ENCODE results near the gene RPUSD4. TPM values are rescaled to one million over a fixed set of nuclear protein-coding genes. Genes with fewer than 3 reads are reported as not detected.
"Not testable (repeated sequence)": the region's sequence is repeated elsewhere in the genome, so short reads cannot be mapped to it uniquely, and the experiment has no call there.

The RPUSD4 gene
- 58.2 TPM for total RNA-seq

GRCh38 chr11:126211236-126212088, at the start of gene RPUSD4, which contains the start of gene FAM118B:
Gene RPUSD4, minus strand, starts transcription at chr11:126211650. Its CDS starts 12 bp downstream, at chr11:126211638.
Gene FAM118B, plus strand, starts transcription at chr11:126211782. Its CDS starts 23,220 bp downstream, at chr11:126235002.
- DNase-seq = peak; percentile 99

GRCh38 chr11:126257764-126258163, 46.3 kb upstream of the RPUSD4 start:
- DNase-seq = no peak

- DNase-seq = no peak
These were observed 45.7 kb upstream of the RPUSD4 start for GRCh38 chr11:126257144-126257543.

- no peak for DNase-seq
These were observed 44.8 kb upstream of the RPUSD4 start for GRCh38 chr11:126256216-126256615.

- not testable (repeated sequence) for DNase-seq
These were observed 44.1 kb upstream of the RPUSD4 start for GRCh38 chr11:126255507-126255906.

GRCh38 chr11:126254819-126255218, 43.4 kb upstream of the RPUSD4 start:
- DNase-seq = no peak

- DNase-seq = no peak
These were observed 41.8 kb upstream of the RPUSD4 start for GRCh38 chr11:126253265-126253664.

- DNase-seq = no peak
These were observed 35.2 kb upstream of the RPUSD4 start for GRCh38 chr11:126246636-126247035.

- no peak for DNase-seq
These were observed 21.9 kb upstream of the RPUSD4 start for GRCh38 chr11:126233391-126233790.

- no peak for DNase-seq
These were observed 21.2 kb upstream of the RPUSD4 start for GRCh38 chr11:126232683-126233082.

GRCh38 chr11:126231725-126232459, 20.4 kb upstream of the RPUSD4 start:
- DNase-seq = peak; percentile 67

- DNase-seq = peak; percentile 32
These were observed 18.5 kb upstream of the RPUSD4 start for GRCh38 chr11:126229858-126230540.

GRCh38 chr11:126226334-126227084, 15.1 kb upstream of the RPUSD4 start:
- DNase-seq = no peak

GRCh38 chr11:126225295-126225665, 13.8 kb upstream of the RPUSD4 start:
- DNase-seq = no peak

GRCh38 chr11:126224647-126225294, 13.3 kb upstream of the RPUSD4 start:
- DNase-seq = no peak

- DNase-seq = no peak
These were observed 8.1 kb upstream of the RPUSD4 start for GRCh38 chr11:126219547-126219946.

- no peak for DNase-seq
These were observed 6.0 kb upstream of the RPUSD4 start for GRCh38 chr11:126217491-126217890.

- DNase-seq = no peak
These were observed 5.3 kb upstream of the RPUSD4 start for GRCh38 chr11:126216526-126217305.

- no peak for DNase-seq
These were observed 3.4 kb upstream of the RPUSD4 start for GRCh38 chr11:126214841-126215240.

- DNase-seq = peak; percentile 17
These were observed 3.0 kb upstream of the RPUSD4 start for GRCh38 chr11:126214441-126214840.
